Esophagus (tissue), 2 donors: ENCODE results near the gene DROSHA. TPM values are rescaled to one million over a fixed set of nuclear protein-coding genes. Genes with fewer than 3 reads are reported as not detected.
"Not testable (repeated sequence)": the region's sequence is repeated elsewhere in the genome, so short reads cannot be mapped to it uniquely, and the experiment has no call there.

Source experiments
- H3K27ac ChIP-seq, 2 donors: one replicate each; pipeline ENCODE4 v1.5.1; 2013; ENCODE audit warnings: low read depth in 2 of 2, mild to moderate bottlenecking in 2 of 2, inconsistent platforms in 1 of 2, low read length in 1 of 2, moderate library complexity in 1 of 2
- H3K27me3 ChIP-seq, 2 donors: one replicate each; pipeline ENCODE4 v1.6.1; 2013; ENCODE audit warnings: low read length in 2 of 2, control low read depth in 1 of 2, mild to moderate bottlenecking in 1 of 2; ENCODE audit not compliant: insufficient read depth in 2 of 2, control insufficient read depth in 1 of 2
- H3K36me3 ChIP-seq, 2 donors: one replicate each; pipeline ENCODE4 v1.6.1; 2013; ENCODE audit warnings: low read length in 1 of 2; ENCODE audit not compliant: control insufficient read depth in 2 of 2, insufficient read depth in 2 of 2
- H3K4me1 ChIP-seq, 2 donors: one replicate each; pipeline ENCODE4 v1.6.1; 2013; ENCODE audit warnings: low read length in 1 of 2; ENCODE audit not compliant: control insufficient read depth in 2 of 2, insufficient read depth in 2 of 2
- H3K4me3 ChIP-seq, 2 donors: one replicate each; pipeline ENCODE4 v1.5.1; 2013; ENCODE audit warnings: low read length in 2 of 2, mild to moderate bottlenecking in 2 of 2, low read depth in 1 of 2, moderate library complexity in 1 of 2
- H3K9me3 ChIP-seq, 2 donors: one replicate each; pipeline ENCODE4 v1.6.1; 2013; ENCODE audit warnings: mild to moderate bottlenecking in 2 of 2, low read depth in 1 of 2, low read length in 1 of 2, moderate library complexity in 1 of 2; ENCODE audit not compliant: control insufficient read depth in 2 of 2, insufficient read depth in 1 of 2
- WGBS, 2 donors: extraction: QIAGEN DNeasy Blood & Tissue Kit; methylation state at CpG; one replicate each; pipeline ENCODE4 v1.1.7; 2013; 5-methylcytosine and 5-hydroxymethylcytosine counted together
- polyA plus RNA-seq, 2 donors: library from polyadenylated mRNA; stranded (reverse); fragments of 200-250 nt; gene quantifications; one replicate each; pipeline ENCODE4 v1.2.3, GENCODE V29; 2013
- donor health status: healthy with polysubstance abuse.
- donor health status: Bipolar disorder and iron deficiency.

DROSHA gene
- polyA plus RNA-seq, 2 donors = 21.8 to 34.6 TPM

- Histone ChIP-seq H3K27ac (no peak overlapping the region), H3K4me3 (no peak overlapping the region), H3K27me3 (peaks cover 2% of the 10 kb centered on the region in 2 donors), H3K36me3 (no peaks in the 10 kb centered on the region), H3K9me3 (peaks cover 0 to 5% of the 10 kb centered on the region in 2 donors), H3K4me1 (no peaks in the 10 kb centered on the region)
- 77 to 81% methylated on average over 2 of the region's 2 CpGs for WGBS, 2 donors
Observed at GRCh38 chr5:31364881-31365636, 166.8 kb downstream of the DROSHA start.

- Histone ChIP-seq H3K36me3 (no peaks in the 10 kb centered on the region), H3K27ac (no peak overlapping the region), H3K4me3 (no peak overlapping the region), H3K27me3 (peaks cover 2% of the 10 kb centered on the region in 2 donors), H3K9me3 (peaks cover 0 to 5% of the 10 kb centered on the region in 2 donors), H3K4me1 (no peaks in the 10 kb centered on the region)
- WGBS, 2 donors = 64 to 79% methylated on average over 3 of the region's 3 CpGs
Observed at GRCh38 chr5:31362931-31363568, 168.8 kb downstream of the DROSHA start.

GRCh38 chr5:31362529-31362900, 169.4 kb downstream of the DROSHA start:
- Histone ChIP-seq H3K27ac (no peak overlapping the region), H3K9me3 (peaks cover 0 to 5% of the 10 kb centered on the region in 2 donors), H3K36me3 (no peaks in the 10 kb centered on the region), H3K4me1 (no peaks in the 10 kb centered on the region), H3K27me3 (peaks cover 2% of the 10 kb centered on the region in 2 donors), H3K4me3 (no peak overlapping the region)
- 83 to 85% methylated on average over 1 of the region's 1 CpG for WGBS, 2 donors

- H3K36me3 ChIP-seq, H3K27me3 ChIP-seq, H3K27ac ChIP-seq, H3K9me3 ChIP-seq, H3K4me3 ChIP-seq, H3K4me1 ChIP-seq: not testable (repeated sequence)
- 79 to 80% methylated on average over 6 of the region's 6 CpGs for WGBS, 2 donors
Observed at GRCh38 chr5:31361704-31362528, 170.0 kb downstream of the DROSHA start.

- H3K4me3 ChIP-seq = no peak overlapping the region
- H3K9me3 ChIP-seq = peaks cover 0 to 5% of the 10 kb centered on the region in 2 donors
- H3K36me3 ChIP-seq = no peaks in the 10 kb centered on the region
- peaks cover 2% of the 10 kb centered on the region in 2 donors for H3K27me3 ChIP-seq
- WGBS, 2 donors = 40 to 53% methylated on average over 1 of the region's 1 CpG
- no peaks in the 10 kb centered on the region for H3K4me1 ChIP-seq
- H3K27ac ChIP-seq = no peak overlapping the region
Observed at GRCh38 chr5:31361234-31361633, 170.7 kb downstream of the DROSHA start.

GRCh38 chr5:31359839-31360238, 172.1 kb downstream of the DROSHA start:
- 51 to 71% methylated on average over 3 of the region's 3 CpGs for WGBS, 2 donors
- no peak overlapping the region for H3K27ac ChIP-seq
- peaks cover 0 to 5% of the 10 kb centered on the region in 2 donors for H3K9me3 ChIP-seq
- no peaks in the 10 kb centered on the region for H3K4me1 ChIP-seq
- H3K36me3 ChIP-seq = no peaks in the 10 kb centered on the region
- H3K27me3 ChIP-seq = peaks cover 2% of the 10 kb centered on the region in 2 donors
- no peak overlapping the region for H3K4me3 ChIP-seq

- WGBS, 2 donors = 82 to 83% methylated on average over 11 of the region's 11 CpGs
- Histone ChIP-seq H3K4me1 (no peaks in the 10 kb centered on the region), H3K27ac (no peak overlapping the region), H3K27me3 (peaks cover 0 to 2% of the 10 kb centered on the region in 2 donors), H3K9me3 (no peaks in the 10 kb centered on the region), H3K4me3 (no peak overlapping the region), H3K36me3 (no peaks in the 10 kb centered on the region)
Observed at GRCh38 chr5:31357038-31357437, 174.9 kb downstream of the DROSHA start.

- Histone ChIP-seq H3K9me3 (no peaks in the 10 kb centered on the region), H3K27me3 (no peaks in the 10 kb centered on the region), H3K27ac (no peak overlapping the region), H3K4me3 (no peak overlapping the region), H3K4me1 (no peaks in the 10 kb centered on the region), H3K36me3 (no peaks in the 10 kb centered on the region)
- WGBS, 2 donors = 73 to 80% methylated on average over 3 of the region's 3 CpGs
Observed at GRCh38 chr5:31355337-31355736, 176.6 kb downstream of the DROSHA start.
